HCT116 (cell line): ENCODE data around the gene FRK. TPM values are rescaled to one million over a fixed set of nuclear protein-coding genes. Genes with fewer than 3 reads are reported as not detected.

ENCODE experiments used
- ATAC-seq: fragments of 200-7000 bp; cut with Tn5 transposase; 2 replicates; pipeline ENCODE4 v1.9.1; 2020; ENCODE audit warnings: mild to moderate bottlenecking, moderate library complexity
- BruUV-seq: library from RNA; stranded (reverse); fragments of 400-500 nt; replicated peaks from 2 replicates; lab custom pipeline; 2021; lab: Mats Ljungman, UMichigan
- CTCF ChIA-PET: fragments of 300-600 bp; sonication (Branson Sonifier 250); formaldehyde crosslinking; loops from one replicate; lab custom pipeline; 2021; ENCODE audit warnings: antibody characterized with exemption; lab: Charles Lee
- POLR2A ChIA-PET: fragments of 300-600, 350-600 bp; sonication (Branson Sonifier 250); formaldehyde crosslinking; loops from one replicate; lab custom pipeline; 2021; ENCODE audit warnings: antibody characterized with exemption; lab: Charles Lee
- RAD21 ChIA-PET, 2 experiments: fragments of 300-600 bp; sonication (Branson Sonifier 250); formaldehyde crosslinking; loops; one replicate each; lab custom pipeline; 2023; ENCODE audit warnings: low total read pairs in 2 of 2; ENCODE audit not compliant: uncharacterized antibody in 2 of 2, unreplicated experiment in 2 of 2, low non-redundant PET in 1 of 2; lab: Charles Lee
- DNase-seq: peaks from one replicate; pipeline ENCODE4 v3.0.0-alpha.2; 2010; ENCODE audit warnings: low read depth, low spot score
- H2AFZ ChIP-seq: fragments of 200-600 bp; shearing (Covaris generic), sonication (generic); 2 replicates; pipeline ENCODE4 v1.6.1; 2017; ENCODE audit warnings: low read depth, mixed run types, mixed read lengths, antibody characterized with exemption, low read length; ENCODE audit not compliant: poor library complexity, severe bottlenecking
- H3K27ac ChIP-seq: 2 replicates; pipeline ENCODE4 v1.5.1; 2012; ENCODE audit warnings: low read depth, low read length
- H3K27me3 ChIP-seq: fragments of 200-600 bp; sonication (generic); 2 replicates; pipeline ENCODE4 v1.6.1; 2016; ENCODE audit warnings: mixed run types, low read length, mixed read lengths; ENCODE audit not compliant: insufficient read depth
- H3K36me3 ChIP-seq, 2 experiments: fragments of 200-500 bp in 1 of 2; fragments of 200-600 bp in 1 of 2; sonication (Bioruptor generic) in 1 of 2; sonication (generic) in 1 of 2; 2 replicates each; pipeline versions ENCODE4 v1.5.1 to v1.6.1; 2014 to 2016; ENCODE audit warnings: low read length in 2 of 2, inconsistent platforms in 1 of 2, mixed read lengths in 1 of 2, mixed run types in 1 of 2; ENCODE audit not compliant: insufficient read depth in 2 of 2, control insufficient read depth in 1 of 2
- H3K4me1 ChIP-seq, 2 experiments: fragments of 200-600 bp in 1 of 2; sonication (generic) in 1 of 2; 2 replicates each; pipeline versions ENCODE4 v1.5.1 to v1.6.1; 2012 to 2017; ENCODE audit warnings: low read length in 2 of 2, inconsistent platforms in 1 of 2, mild to moderate bottlenecking in 1 of 2, mixed read lengths in 1 of 2, mixed run types in 1 of 2, moderate library complexity in 1 of 2; ENCODE audit not compliant: insufficient read depth in 2 of 2, control insufficient read depth in 1 of 2
- H3K4me2 ChIP-seq: fragments of 200-600 bp; sonication (generic); 2 replicates; pipeline ENCODE4 v1.6.1; 2017; ENCODE audit warnings: mixed run types, low read length, mixed read lengths
- H3K4me3 ChIP-seq, 2 experiments: fragments of 200-600 bp in 1 of 2; sonication (generic) in 1 of 2; replicated peaks in 1 of 2; 2 replicates each; pipeline ENCODE4 v1.5.1; 2011 to 2016; ENCODE audit warnings: low read length in 2 of 2, control low read depth in 1 of 2, low read depth in 1 of 2, mild to moderate bottlenecking in 1 of 2, mixed read lengths in 1 of 2, mixed run types in 1 of 2
- H3K79me2 ChIP-seq: fragments of 200-600 bp; sonication (generic); 2 replicates; pipeline ENCODE4 v1.6.1; 2017; ENCODE audit warnings: mild to moderate bottlenecking, mixed run types, low read length, moderate library complexity, mixed read lengths; ENCODE audit not compliant: insufficient read depth
- H3K9ac ChIP-seq: fragments of 200-600 bp; sonication (generic); 2 replicates; pipeline ENCODE4 v1.6.1; 2016; ENCODE audit warnings: low read length, mixed read lengths
- H3K9me2 ChIP-seq: fragments of 200-600 bp; sonication (generic), shearing (Covaris generic); 2 replicates; pipeline ENCODE4 v1.6.1; 2017; ENCODE audit warnings: mixed run types, mild to moderate bottlenecking, moderate library complexity; ENCODE audit not compliant: insufficient read depth
- H3K9me3 ChIP-seq, 2 experiments: fragments of 200-500 bp in 1 of 2; fragments of 200-600 bp in 1 of 2; sonication (Bioruptor generic) in 1 of 2; sonication (generic) in 1 of 2; 2 replicates each; pipeline ENCODE4 v1.6.1; 2014 to 2017; ENCODE audit warnings: low read length in 2 of 2, mixed read lengths in 2 of 2, inconsistent platforms in 1 of 2, low read depth in 1 of 2, mild to moderate bottlenecking in 1 of 2, mixed run types in 1 of 2, moderate library complexity in 1 of 2; ENCODE audit not compliant: control insufficient read depth in 1 of 2, insufficient read depth in 1 of 2
- H4K20me1 ChIP-seq: fragments of 200-600 bp; sonication (generic), shearing (Covaris generic); 2 replicates; pipeline ENCODE4 v1.6.1; 2017; ENCODE audit warnings: mixed run types, mild to moderate bottlenecking, moderate library complexity; ENCODE audit not compliant: insufficient read depth
- ATF3 ChIP-seq: IDR thresholded peaks from 2 replicates; pipeline ENCODE4 v1.6.1; 2012
- CBX3 ChIP-seq: IDR thresholded peaks from 2 replicates; pipeline ENCODE4 v1.6.1; 2012; ENCODE audit warnings: low read depth
- CEBPB ChIP-seq: IDR thresholded peaks from 2 replicates; pipeline ENCODE4 v1.6.1; 2012; ENCODE audit warnings: low read depth
- CTCF ChIP-seq, 3 experiments: fragments of 200-600 bp in 1 of 3; sonication (generic) in 1 of 3; IDR thresholded peaks in 2 of 3; conservative IDR thresholded peaks in 1 of 3; 2 replicates each; pipeline ENCODE4 v1.5.1; 2012 to 2017; ENCODE audit warnings: low read depth in 2 of 3, low read length in 2 of 3, antibody characterized with exemption in 1 of 3, borderline replicate concordance in 1 of 3, control low read depth in 1 of 3, mild to moderate bottlenecking in 1 of 3, mixed read lengths in 1 of 3, mixed run types in 1 of 3, moderate library complexity in 1 of 3; ENCODE audit not compliant: insufficient read depth in 1 of 3
- EZH2 ChIP-seq: fragments of 200-600 bp; sonication (generic); IDR thresholded peaks from 2 replicates; pipeline ENCODE4 v1.6.1; 2017; ENCODE audit warnings: antibody characterized with exemption, mixed run types
- EZH2phosphoT487 ChIP-seq: fragments of 200-600 bp; IDR thresholded peaks from 2 replicates; pipeline ENCODE4 v1.6.1; 2018; ENCODE audit warnings: antibody characterized with exemption, borderline replicate concordance
- FOSL1 ChIP-seq: IDR thresholded peaks from 2 replicates; pipeline ENCODE4 v1.6.1; 2012; ENCODE audit warnings: low read depth
- MAX ChIP-seq: IDR thresholded peaks from 2 replicates; pipeline ENCODE4 v1.6.1; 2012
- POLR2A ChIP-seq: IDR thresholded peaks from 2 replicates; pipeline ENCODE4 v1.7.0; 2011; ENCODE audit warnings: borderline replicate concordance; ENCODE audit not compliant: insufficient read depth, insufficient read length; ENCODE audit errors: extremely low read depth
- RAD21 ChIP-seq: IDR thresholded peaks from 2 replicates; pipeline ENCODE4 v1.6.1; 2012; ENCODE audit warnings: low read depth, mild to moderate bottlenecking
- SP1 ChIP-seq: IDR thresholded peaks from 2 replicates; pipeline ENCODE4 v1.6.1; 2012; ENCODE audit warnings: low read depth
- TCF7L2 ChIP-seq: IDR thresholded peaks from 2 replicates; pipeline ENCODE4 v1.7.0; 2011; ENCODE audit warnings: borderline replicate concordance, inconsistent platforms; ENCODE audit not compliant: insufficient read depth, insufficient read length; ENCODE audit errors: extremely low read depth
- YY1 ChIP-seq: IDR thresholded peaks from 2 replicates; pipeline ENCODE4 v1.6.1; 2011; ENCODE audit warnings: low read length, low read depth, moderate library complexity, mild to moderate bottlenecking; ENCODE audit not compliant: insufficient replicate concordance; ENCODE audit errors: extremely low read depth
- ZBTB33 ChIP-seq: IDR thresholded peaks from 2 replicates; pipeline ENCODE4 v1.6.1; 2011; ENCODE audit warnings: mild to moderate bottlenecking, low read length, moderate library complexity; ENCODE audit not compliant: insufficient replicate concordance; ENCODE audit errors: extremely low read depth
- ZNF274 ChIP-seq: fragments of 200-500 bp; sonication (Bioruptor generic); IDR thresholded peaks from 2 replicates; pipeline ENCODE4 v1.6.1; 2014; ENCODE audit warnings: mild to moderate bottlenecking, low read depth, low read length, inconsistent platforms
- intact Hi-C: fragments of 100-400 bp; cut with micrococcal nuclease; formaldehyde crosslinking; loops from 2 replicates; pipeline ENCODE4 v1.10.0; 2022
- total RNA-seq: library from RNA; stranded (reverse); gene quantifications from one replicate; pipeline ENCODE4 v1.2.1, GENCODE V29; 2021; ENCODE audit not compliant: unreplicated experiment

Gene FRK
- total RNA-seq, 1 experiment from 2014 or later = 3.7 TPM

GRCh38 chr6:116030770-116031169, 29.9 kb downstream of the FRK start:
- TF ChIP-seq FOSL1 = no peak
- TF ChIP-seq ZBTB33 = no peak
- no peak for TF ChIP-seq RAD21
- no peak for TF ChIP-seq ZNF274
- no peak for TF ChIP-seq EZH2
- no peak for TF ChIP-seq ATF3
- TF ChIP-seq MAX = no peak
- no peak for TF ChIP-seq YY1
- TF ChIP-seq CTCF (IDR thresholded peaks at IDR 0.05 in 2 of 3, conservative IDR thresholded peaks at IDR 0.05 in 1 of 3; ENCODE audit: borderline replicate concordance in 1 of 3, insufficient read depth in 1 of 3, low read depth in 2 of 3, low read length in 2 of 3) = no peak
- no peak for TF ChIP-seq CEBPB
- TF ChIP-seq TCF7L2 = no peak
- TF ChIP-seq EZH2phosphoT487 = no peak
- no peak for TF ChIP-seq POLR2A
- TF ChIP-seq CBX3 = no peak
- no peak for TF ChIP-seq SP1
- H3K4me3 ChIP-seq = no peak overlapping the region
- H3K4me2 ChIP-seq = no peak overlapping the region
- H2AFZ ChIP-seq = no peak overlapping the region
- H3K27ac ChIP-seq = no peak overlapping the region
- POLR2A ChIA-PET = interaction anchor here (1.1 kb wide), 1 partner anchor 30 kb away, joined by 4 read pairs; the partner anchor contains the start of gene FRK
- ATAC-seq (no peak), DNase-seq (no peak)
- H3K9me3 ChIP-seq = no peaks in the 10 kb centered on the region
- H3K36me3 ChIP-seq = no peaks in the 10 kb centered on the region
- intact Hi-C loops = no loop called here
- H3K4me1 ChIP-seq = peaks cover 0 to 7% of the 10 kb centered on the region in 2 experiments; a peak in 1 of 4 replicates
- no peaks in the 10 kb centered on the region; the same call in 1 of the 2 replicates for H4K20me1 ChIP-seq
- no peak overlapping the region for H3K9ac ChIP-seq
- CTCF ChIA-PET = interaction anchor here (0.8 to 1.7 kb wide), 2 partner anchors 20 to 30 kb away, joined by 3 to 4 read pairs; partner anchors contain the start of gene FRK
- no peaks in the 10 kb centered on the region for H3K9me2 ChIP-seq
- no peaks in the 10 kb centered on the region for H3K27me3 ChIP-seq
- H3K79me2 ChIP-seq = no peaks in the 10 kb centered on the region
- no TSS peak for BruUV-seq
- RAD21 ChIA-PET = no interaction called here
